NCI-H128 (cell line): ENCODE data around the gene COL21A1.
"Not testable (repeated sequence)": the region's sequence is repeated elsewhere in the genome, so short reads cannot be mapped to it uniquely, and the experiment has no call there.

Experiments
- DNase-seq: peaks from one replicate; lab custom pipeline; 2025; ENCODE audit not compliant: unreplicated experiment; lab: John Stamatoyannopoulos, UW

Gene COL21A1

DNA sequence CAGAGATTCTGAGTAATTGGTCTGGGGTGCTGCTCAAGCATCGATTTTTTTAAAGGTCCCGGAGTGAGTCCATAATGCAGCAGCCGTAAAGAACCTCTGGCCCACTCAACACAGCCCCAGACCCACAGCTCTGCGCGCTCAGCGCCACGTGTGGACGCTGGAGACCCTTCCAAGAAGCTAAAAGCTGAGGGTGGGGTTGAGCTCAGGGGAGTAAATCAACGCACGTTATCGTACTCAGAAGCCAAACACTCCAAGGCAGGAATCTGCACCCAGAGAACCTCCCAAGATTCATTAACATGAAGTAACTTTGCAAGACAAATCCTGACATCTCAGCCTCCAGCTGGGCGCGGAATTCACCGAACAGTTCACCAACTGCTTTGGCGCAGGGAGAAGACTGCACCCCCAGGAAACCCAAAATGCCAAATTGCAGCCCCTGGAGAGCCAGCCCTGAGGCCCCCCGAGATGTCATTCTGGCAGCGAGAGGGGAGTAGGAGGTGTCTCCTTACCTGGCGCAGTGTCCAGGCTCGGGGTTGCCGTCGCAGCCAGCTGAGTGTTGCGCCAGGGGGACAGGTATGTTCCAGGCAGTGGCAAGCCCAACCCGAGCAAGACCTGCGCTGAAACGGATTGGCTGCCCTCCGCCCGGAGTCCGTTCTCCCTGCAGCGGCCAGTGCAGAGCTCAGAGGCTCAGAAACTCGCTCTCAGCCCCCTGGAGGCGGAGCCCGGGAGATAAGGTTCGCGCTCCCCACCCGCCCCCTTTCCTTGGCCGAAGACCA, at the start of gene COL21A1:
Gene COL21A1 (minus strand): TSS at position 700 of the 773 bp plus-strand sequence. CDS start 64,962 bp downstream, outside the sequence.
- no peak for DNase-seq

DNA sequence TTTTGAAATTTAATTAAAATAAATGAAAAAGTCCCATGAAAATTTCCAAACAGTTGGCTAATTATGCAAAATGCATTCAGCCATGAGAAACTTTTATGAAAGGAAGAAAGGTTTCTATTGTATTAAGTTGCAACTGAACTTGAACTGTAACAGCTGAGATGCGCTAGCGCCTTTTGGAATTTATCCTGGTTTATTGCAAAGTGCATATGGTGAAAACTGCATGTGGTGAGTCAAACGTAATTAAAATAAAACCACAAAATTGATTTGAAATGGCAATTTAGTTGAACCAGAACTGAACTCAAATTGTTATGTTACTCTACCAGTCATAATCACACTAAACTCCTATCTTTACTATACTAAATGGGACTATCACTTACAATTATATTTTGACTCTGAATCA, 46.4 kb upstream of the COL21A1 start:
- DNase-seq = no peak

DNA sequence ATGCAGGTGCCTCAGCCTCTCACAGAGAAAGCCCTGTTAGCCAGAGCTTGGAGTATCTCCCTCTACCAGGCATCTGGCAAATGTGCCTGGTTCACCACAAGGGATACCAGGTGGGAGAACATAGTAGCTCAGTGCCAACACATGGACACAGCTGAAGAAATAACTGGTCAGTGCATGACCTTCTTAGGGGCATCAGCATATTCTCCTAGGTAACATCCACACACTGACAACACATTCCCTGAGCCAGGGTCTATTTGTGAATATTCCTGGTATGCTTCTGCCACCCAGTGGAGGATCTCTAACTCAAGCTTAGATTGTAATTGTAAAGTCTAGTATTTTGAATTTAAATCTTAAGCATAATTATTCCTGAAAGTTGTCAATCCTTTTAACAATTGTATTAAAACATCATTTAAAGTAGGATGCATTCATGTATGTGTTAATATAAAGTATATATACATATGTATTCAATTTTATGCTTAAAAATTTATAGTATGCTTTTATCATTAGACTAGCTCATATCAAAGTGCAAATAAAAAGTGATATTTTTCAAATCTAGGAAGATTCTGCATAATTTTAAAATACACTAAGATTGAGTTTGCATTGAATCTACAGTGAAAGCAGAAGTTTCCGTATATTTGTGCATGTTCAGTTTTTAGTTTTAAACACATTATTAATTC, 45.3 kb upstream of the COL21A1 start:
- no peak for DNase-seq

DNA sequence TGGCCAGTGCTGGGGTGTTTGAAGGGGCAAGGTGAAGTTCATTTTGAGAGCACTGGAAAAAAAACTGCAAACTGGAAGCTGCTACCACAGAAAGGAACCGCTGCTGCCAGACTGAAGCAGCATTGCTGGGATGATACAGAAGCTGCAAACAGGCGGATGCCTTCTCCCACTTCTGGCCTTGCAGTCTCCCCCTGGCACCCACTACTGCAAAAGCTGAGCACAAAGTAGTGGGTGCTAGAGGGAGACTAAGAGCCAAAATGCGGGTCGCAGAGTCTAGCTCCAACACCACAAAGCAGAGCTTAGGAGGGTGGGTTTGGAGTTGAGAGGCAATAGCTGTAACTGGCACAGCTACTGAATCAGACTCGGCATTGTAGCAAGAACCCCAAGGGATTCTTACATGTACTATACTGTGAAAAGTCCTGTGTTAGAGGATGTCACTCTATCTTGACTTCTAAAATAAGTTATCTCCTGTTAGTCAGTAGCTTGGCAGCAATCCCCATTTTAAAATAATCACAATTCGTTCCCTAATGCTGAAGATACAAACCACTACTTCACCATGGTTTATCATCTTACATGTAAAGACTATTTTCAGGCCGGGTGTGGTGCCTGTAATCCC, 44.0 kb upstream of the COL21A1 start:
- no peak for DNase-seq

DNA sequence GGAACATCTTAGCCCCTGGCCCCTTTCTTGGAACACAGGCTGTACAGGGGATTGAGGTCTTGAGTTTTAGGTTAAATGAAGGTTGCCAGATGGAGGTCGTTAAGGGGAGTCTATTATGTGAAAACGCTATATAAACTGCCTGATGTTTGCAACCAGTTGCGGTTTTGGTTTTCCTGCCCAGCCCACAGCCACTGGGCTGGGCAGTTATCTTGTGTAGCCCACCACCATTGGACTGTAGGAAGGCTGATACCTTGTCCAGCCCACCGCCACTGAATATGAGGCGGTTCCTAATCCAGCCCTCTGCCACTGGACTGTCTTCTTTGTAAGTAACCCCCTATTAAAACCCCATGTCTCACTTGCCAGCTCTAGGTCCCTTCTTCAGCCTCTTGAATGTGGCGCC, 42.3 kb upstream of the COL21A1 start:
- no peak for DNase-seq

DNA sequence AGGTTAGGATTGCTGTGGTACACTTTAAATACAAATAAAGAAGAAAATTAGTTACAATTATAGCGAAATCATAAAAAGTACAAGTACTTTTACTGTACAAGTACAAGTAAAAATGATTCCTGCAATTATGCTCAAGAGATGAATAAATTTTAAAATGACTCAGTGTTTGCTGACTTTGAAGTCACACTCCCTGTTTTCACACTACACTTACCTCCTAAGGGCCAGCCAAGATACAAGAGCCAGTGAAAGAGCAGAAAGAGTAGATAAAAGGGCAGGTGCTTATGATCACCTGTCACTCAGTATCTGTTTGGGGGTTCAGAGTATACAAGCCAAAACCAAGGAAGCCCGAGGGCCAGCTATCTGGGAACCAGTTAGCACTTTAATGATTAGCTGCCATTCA, 41.0 kb upstream of the COL21A1 start:
- DNase-seq = no peak

DNA sequence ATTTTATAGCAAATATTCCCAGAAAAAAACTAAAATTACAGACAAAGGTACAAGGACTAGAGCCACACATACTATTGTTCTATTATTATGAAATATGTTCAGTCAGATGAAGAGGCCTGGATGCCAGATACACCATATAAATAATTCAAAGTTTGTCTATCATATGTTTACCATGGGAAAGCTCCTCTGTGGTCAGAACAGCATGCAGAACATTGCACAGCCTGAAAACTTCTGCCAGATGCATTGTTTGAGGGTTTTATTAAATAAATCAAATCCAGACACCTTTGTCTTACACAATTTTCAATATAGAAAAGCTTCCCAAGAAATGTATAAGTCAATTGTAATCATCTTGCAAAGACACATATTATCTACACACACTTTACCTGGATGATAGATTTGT, 35.0 kb upstream of the COL21A1 start:
- DNase-seq = no peak

DNA sequence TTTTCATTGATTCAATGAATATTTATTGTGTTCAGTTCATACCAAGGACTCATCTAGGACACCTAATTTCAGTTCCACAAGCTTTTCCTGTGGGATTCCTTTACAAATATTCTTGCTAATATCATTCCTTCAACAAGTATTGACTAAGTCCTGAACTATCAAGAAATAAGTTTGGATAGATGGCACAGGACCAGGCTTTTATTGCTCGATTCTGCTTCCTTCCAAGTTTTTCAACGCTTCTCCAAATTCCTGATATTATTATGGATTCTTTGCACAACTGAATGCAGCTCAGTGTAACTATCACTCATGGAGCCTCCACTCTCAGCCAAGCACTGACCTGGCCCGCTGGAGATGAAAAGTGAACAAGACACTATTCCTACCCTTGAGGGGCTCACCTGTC, 32.7 kb upstream of the COL21A1 start:
- DNase-seq = no peak

DNA sequence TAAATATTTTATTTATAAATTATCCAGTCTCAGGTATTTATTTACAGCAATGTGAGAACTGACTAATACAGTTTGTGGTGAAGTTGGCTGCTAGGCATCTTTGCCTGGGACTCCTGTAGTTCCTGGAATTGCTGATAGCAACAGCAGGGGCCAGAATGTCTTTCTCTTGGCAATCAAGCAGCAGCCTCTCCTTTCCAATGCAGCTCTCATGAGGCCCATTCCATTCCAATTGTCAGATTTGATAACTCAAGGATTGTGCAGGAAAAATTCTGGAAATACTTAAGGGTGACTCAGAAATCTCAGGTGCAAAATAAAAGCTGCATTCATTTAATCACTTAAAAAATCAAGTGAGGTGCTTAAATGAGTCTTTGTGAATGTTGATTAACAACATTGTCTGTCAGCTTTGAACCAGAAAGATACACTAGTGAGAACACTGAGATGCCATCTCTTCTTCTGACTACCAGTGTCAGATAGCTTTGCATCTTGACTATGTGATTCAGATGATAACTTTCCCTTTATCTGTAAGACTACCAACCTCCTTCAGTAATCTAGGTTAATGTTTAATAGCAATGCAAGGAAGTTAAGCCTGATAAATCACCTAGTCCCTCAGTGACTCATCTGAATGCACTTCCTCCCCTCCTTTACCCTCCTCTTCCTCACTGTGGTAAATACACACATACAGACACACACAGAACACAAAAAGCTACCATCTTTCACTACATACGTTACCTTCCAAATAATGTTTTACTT, 32.1 kb upstream of the COL21A1 start:
- DNase-seq = no peak

DNA sequence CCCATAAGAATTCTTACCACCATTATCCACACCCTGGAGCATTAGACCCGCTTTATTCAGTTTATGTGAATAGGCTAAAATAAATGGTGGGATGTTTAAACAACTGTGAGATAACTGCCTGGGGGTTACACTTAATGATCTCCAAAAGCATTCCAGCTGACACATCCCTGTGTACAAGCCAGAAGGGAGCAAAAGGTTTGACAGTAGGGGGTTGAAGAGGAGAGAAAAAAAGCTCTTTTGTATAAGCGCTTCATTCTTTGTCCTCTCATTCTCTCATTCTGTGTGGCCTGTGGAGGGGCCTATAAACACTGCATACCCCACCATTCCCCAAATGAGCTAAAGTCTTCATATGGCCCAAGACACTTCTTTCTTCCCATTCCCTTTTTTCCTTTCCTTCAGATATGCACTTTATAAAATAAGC, 30.8 kb upstream of the COL21A1 start:
- DNase-seq = no peak

DNA sequence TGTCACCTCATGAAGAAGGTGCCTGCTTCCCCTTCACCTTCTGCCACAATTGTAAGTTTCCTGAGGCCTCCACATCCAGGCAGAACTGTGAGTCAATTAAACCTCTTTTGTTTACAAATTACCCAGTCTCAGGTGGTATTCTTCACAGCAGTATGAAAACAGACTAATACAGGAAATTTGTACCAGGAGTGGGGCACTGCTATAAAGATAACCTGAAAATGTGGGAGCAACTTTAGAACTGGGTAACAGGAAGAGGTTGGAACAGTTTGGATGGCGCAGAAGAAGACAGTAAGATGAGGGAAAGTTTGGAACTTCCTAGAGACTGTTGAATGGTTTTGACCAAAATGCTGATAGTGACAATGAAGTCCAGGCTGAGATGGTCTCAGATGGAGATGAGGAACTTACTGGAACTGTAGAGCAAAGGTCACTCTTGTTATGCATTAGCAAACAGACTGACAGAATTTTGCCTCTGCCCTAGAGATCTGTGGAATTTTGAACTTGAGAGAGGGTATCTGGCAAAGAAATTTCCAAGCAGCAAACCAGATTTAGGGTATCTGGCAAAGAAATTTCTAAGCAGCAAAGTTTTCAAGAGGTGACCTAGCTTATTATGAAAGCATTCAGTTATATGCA, 23.5 kb upstream of the COL21A1 start:
- no peak for DNase-seq

DNA sequence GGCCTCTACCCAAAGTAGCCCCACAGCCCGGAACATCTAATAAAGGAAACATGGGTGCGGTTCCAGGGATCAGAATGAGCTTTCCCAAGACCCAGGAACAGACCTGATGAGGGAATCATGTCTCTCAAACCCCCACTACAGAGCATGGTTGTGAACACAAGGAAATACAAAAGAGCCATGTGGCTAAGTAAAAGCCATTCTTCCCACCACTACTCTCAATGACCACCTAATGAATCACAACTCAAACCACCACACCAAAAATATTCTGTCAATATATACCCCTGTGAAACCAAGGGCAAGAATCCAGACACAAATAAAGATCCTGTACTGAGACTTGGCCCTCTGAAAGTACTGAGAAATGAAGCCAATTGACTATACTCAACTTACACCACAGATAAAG, 20.9 kb upstream of the COL21A1 start:
- DNase-seq = no peak

DNA sequence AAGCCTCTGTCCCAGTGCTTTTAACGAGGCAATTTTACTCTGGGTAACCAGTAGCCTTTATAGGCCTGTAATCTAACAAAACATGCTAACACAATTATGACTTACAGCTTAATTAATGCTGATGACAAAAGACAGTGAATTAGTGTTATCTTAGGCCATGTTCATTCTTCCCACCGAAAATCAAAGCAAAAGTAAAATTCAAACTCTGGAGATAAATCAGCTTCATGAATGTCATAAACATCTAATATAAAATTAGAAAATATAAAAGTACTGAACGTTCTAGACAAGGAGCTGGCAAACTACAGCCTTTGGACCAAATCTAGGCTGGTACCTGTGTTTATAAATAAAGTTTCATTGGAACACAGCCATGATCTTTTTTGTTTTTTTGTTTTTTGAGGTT, 18.6 kb upstream of the COL21A1 start:
- DNase-seq = no peak

DNA sequence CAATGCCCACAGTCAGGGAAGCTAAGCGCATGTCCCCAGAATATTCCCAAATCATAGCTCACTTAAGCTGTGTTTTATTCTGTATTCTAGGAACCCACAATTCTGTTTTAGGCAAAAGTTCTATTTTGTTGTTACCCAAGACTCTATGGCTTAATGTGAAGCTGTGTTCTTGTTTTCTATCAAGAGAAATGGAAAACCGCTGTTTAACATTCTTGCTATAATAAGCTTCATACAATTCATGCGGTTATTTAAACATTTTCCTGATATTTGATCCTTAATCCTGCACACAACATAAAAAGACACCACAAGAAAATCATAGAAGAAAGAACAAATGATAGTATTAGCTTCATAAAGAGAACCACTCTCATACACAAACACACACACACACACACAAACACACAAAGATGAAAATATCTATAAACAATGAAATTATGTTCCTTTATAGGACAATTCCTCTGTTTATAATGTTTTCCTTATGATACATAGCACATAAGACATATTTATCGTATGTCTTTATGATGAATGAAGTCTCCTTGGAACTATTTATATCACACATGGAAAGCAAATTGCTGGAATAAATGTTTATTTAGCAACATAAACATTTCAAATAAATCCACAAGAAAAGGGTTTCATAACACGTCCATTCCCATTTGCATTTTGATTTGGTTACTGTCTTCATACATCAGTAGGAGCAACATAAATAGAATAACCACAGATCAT, 16.4 kb upstream of the COL21A1 start:
- DNase-seq = no peak

DNA sequence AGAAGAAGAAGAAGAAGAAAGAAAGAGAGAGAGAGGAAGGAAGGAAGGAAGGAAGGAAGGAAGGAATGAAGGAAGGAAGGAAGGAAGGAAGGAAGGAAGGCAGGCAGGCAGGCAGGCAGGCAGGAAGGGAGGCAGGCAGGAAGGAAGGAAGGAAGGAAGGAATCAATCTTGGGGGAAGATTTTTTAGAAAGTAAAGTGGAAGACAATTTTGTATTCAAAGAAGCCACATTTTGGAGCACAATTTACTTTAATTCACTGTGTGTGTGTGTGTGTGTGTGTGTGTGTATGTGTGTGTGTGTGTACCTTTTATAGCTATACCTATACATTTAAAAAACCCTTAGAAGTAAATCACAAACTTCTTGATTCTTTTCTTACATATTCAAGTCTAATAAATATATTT, 13.2 kb upstream of the COL21A1 start:
- DNase-seq = not testable (repeated sequence)

DNA sequence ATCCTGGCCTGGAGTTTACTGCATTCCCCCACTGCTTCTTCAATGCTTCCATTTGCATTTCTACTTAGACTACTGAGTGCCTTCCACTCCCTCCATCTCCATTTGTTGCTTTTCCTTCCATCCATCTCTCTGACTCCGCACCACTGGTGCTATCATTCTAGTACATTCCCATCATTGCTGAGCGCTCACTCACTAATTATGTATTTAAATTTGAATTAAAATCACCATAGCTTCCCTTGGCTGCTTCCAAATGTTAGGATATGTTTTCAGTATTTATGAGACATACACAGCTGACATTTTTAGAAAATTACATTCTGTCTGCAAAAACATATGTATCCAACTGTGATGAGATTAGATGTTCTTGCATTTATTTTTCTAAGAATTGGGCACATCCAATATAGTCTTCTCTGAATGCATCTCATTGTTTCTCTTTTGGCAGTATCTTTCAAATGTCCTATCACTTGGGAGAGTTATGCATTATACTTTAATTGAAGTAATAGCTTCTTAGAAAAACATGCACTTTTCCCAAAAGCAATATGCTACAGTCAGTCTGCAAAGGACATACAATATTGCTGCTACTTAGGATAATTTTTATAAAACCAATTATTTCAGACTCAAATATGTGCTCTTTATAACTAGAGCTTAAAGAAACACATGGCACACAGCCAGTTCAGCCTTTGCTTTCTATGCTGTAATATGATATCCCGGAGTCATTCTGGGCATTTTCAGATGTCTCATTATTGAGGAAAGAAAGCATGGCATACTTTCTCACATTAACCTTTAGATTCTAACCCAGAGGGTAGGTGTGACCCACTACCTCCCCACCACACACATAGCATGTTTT, 12.1 kb upstream of the COL21A1 start:
- DNase-seq = no peak

DNA sequence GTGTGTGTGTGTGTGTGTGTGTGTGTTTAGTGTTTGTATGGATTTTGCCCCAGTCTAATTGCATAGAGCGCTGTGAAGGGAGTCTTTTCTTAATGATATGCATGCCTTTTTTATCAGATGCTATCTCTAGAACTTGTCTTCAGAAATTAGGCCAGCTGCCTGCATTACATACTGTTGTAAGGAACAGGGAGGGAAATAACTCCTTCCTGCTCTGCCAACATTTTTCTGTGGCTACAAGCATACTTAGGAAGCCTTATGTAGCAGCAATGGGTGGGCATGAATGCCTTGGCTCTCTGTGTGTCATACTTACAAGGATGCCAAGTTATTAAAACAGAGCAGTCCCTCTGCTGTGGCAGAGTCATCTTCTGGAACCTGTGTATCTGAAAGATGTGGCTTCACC, 8.0 kb upstream of the COL21A1 start:
- no peak for DNase-seq

DNA sequence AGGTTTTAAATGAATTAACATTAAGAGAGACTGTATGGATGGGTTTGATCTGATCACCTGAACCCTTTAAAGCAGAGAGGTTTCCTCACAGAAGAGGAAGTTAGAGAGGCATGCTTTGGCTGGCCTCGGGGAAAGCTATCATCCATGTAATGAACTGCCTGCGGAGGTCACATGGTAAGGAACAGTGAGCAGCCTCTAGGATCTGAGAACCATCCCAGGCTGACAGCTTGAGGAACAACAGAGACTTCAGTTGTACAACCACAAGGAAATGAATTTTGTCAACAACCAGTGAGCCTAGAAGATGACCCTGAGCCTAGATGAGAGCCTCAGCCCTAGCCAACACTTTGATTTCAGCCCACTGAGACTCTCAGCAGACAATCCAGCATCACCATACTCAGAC, 2.9 kb upstream of the COL21A1 start:
- no peak for DNase-seq

DNA sequence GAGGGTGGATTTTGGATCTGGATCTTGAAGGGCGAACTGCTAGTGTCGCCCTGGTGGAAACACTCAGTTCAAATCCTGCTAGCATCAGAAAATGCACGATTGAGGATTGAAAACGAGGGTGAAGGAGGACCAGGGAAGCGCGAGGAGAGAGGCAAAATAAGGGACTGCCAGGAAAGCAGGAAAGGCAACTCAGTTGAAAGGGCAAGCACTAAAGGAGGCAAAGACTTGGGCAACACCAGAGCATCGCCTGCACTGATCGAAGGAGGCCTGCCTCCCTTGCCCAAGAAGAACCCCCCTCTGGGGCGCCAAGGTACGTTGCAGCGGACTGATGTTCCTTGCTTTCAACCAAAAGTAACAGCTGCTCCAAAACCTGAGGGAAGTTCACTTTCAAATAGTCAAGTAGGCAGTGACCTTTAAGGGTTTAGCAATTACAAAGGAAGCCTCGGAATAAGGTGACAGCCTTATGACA, 308 bp upstream of the COL21A1 start:
- DNase-seq = no peak

DNA sequence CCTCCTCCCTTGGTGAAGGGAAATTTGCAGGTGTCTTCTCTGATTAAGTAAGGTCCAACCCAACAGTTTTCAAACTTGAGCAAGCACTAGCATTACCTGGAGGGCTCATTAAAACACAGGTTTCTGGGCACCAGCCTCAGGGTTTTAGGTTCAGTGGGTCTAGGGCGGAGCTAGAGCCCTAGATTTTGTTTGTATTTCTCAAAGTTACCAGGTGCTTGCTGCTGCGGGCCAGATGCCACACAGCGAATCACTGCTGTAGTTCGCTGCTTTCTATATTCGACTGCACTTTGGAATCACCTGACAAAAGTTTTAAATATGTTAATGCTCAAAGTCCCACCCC, 869 bp downstream of the COL21A1 start:
- DNase-seq = no peak
